NB4 (cell line): ENCODE data around the gene SAMMSON.
A peak's percentile ranks its signal among the peaks of the same experiment; 100 is the strongest.

Source experiments
- DNase-seq: peaks from one replicate; pipeline ENCODE4 v3.0.0; 2010; ENCODE audit warnings: low read depth
- H3K4me3 ChIP-seq: one replicate; pipeline ENCODE4 v1.5.1; 2011; ENCODE audit warnings: mild to moderate bottlenecking, low read depth, low read length, moderate library complexity
- CTCF ChIP-seq: IDR thresholded peaks from one replicate; pipeline ENCODE4 v1.5.1; 2012; ENCODE audit warnings: low read depth, low read length
- MAX ChIP-seq: IDR thresholded peaks from 2 replicates; pipeline ENCODE4 v1.6.1; 2011; ENCODE audit warnings: low read depth, low read length
- MYC ChIP-seq: IDR thresholded peaks from 2 replicates; pipeline ENCODE4 v1.6.1; 2011; ENCODE audit warnings: low read depth, low read length
- POLR2A ChIP-seq: IDR thresholded peaks from 2 replicates; pipeline ENCODE4 v1.6.1; 2011; ENCODE audit warnings: mild to moderate bottlenecking; ENCODE audit not compliant: insufficient read length; ENCODE audit errors: extremely low read depth

The SAMMSON gene

GRCh38 chr3:70049761-70050160 lies 50.2 kb downstream of the SAMMSON start:
- DNase-seq = no peak
- TF ChIP-seq MAX (no peak), CTCF (no peak), POLR2A (no peak), MYC (no peak)
- H3K4me3 ChIP-seq = no peak overlapping the region

GRCh38 chr3:70053293-70053692 lies 53.8 kb downstream of the SAMMSON start:
- TF ChIP-seq MYC (peak; percentile 82), CTCF (no peak), POLR2A (no peak), MAX (peak; percentile 95)
- DNase-seq = peak; percentile 79
- no peak overlapping the region for H3K4me3 ChIP-seq

GRCh38 chr3:70056081-70056480 lies 56.5 kb downstream of the SAMMSON start:
- DNase-seq = no peak
- no peak for TF ChIP-seq POLR2A
- TF ChIP-seq MAX = no peak
- TF ChIP-seq MYC = no peak
- no peak for TF ChIP-seq CTCF
- H3K4me3 ChIP-seq = no peak overlapping the region

DNA sequence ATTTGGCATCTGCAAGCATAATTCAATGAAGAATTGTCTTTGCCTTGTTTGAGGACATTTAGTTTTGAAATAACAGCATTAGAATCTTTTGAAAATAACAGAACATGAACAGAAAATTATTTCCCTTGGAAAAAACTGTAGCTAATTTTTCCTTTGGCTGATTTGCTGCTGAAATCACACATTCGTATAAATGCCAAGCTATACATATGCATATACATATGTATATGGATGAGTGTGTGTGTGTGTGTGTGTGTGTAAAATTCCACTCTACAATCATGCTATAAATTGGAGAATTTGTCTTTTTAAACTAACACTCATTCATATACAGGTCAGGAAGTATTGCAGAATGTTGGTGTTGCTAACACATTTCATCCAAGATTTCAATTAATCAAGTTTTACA lies 57.9 kb downstream of the SAMMSON start:
- H3K4me3 ChIP-seq = no peak overlapping the region
- TF ChIP-seq MYC (no peak), MAX (no peak), CTCF (no peak), POLR2A (no peak)
- no peak for DNase-seq

GRCh38 chr3:70061096-70061495 lies 61.6 kb downstream of the SAMMSON start:
- TF ChIP-seq POLR2A (no peak), MAX (no peak), CTCF (no peak), MYC (no peak)
- no peak overlapping the region for H3K4me3 ChIP-seq
- no peak for DNase-seq
